K562 (cell line): ENCODE results near the gene CST8. TPM values are rescaled to one million over a fixed set of nuclear protein-coding genes. Genes with fewer than 3 reads are reported as not detected.

Source experiments
- ATAC-seq: fragments of 200-7000 bp; cut with Tn5 transposase; 3 replicates; pipeline ENCODE4 v1.9.1; 2020; ENCODE audit warnings: moderate library complexity
- BruUV-seq: library from RNA; stranded (reverse); fragments of 400-500 nt; replicated peaks from 2 replicates; lab custom pipeline; 2021; lab: Mats Ljungman, UMichigan
- CTCF ChIA-PET: fragments of 300-600 bp; formaldehyde crosslinking; extraction: SDS; loops from one replicate; lab custom pipeline; 2021; ENCODE audit warnings: low intra/inter-chr PET ratio; lab: Yijun Ruan, JAX
- POLR2A ChIA-PET: fragments of 300-600, 350-650 bp; sonication (Branson Sonifier 250); formaldehyde crosslinking; extraction: SDS; loops from one replicate; lab custom pipeline; 2021; ENCODE audit warnings: antibody characterized with exemption, inconsistent platforms; lab: Yijun Ruan, JAX
- DNase-seq, 4 experiments: peaks; one replicate each; pipeline versions ENCODE4 v3.0.0 to v3.0.0-alpha.2; 2011 to 2018; ENCODE audit warnings: low spot score in 3 of 4, mixed read lengths in 3 of 4; ENCODE audit errors: extremely low read depth in 1 of 4
- FAIRE-seq: peaks from 2 replicates; lab custom pipeline; 2011; peaks lifted over from hg19 to GRCh38; lab: Jason Lieb, UNC
- H2AFZ ChIP-seq: 2 replicates; pipeline ENCODE4 v1.6.0; 2011; ENCODE audit warnings: low read depth, low read length, control low read depth, inconsistent platforms
- H3K27ac ChIP-seq: fragments of 200-600 bp; 3 replicates; pipeline ENCODE4 v1.8.0; 2011; ENCODE audit warnings: low read depth, mild to moderate bottlenecking, control low read depth, inconsistent platforms, low read length, moderate library complexity, mixed read lengths; ENCODE audit errors: extremely low read depth
- H3K27me3 ChIP-seq, 2 experiments: fragments of 300-600 bp in 1 of 2; 2 replicates in 1 of 2; 3 replicates in 1 of 2; pipeline versions ENCODE4 v1.6.0 to v1.8.0; 2011; ENCODE audit warnings: inconsistent platforms in 2 of 2, low read length in 2 of 2, mild to moderate bottlenecking in 1 of 2, mixed read lengths in 1 of 2, moderate library complexity in 1 of 2; ENCODE audit not compliant: control insufficient read depth in 2 of 2, insufficient read depth in 2 of 2
- H3K36me3 ChIP-seq: fragments of 300-600 bp; 3 replicates; pipeline ENCODE4 v1.8.0; 2011; ENCODE audit warnings: mild to moderate bottlenecking, low read length, inconsistent platforms; ENCODE audit not compliant: control insufficient read depth, insufficient read depth
- H3K4me1 ChIP-seq, 2 experiments: fragments of 200-600 bp in 1 of 2; replicated peaks in 1 of 2; 2 replicates in 1 of 2; 3 replicates in 1 of 2; pipeline versions ENCODE4 v1.5.1 to v1.8.0; 2011; ENCODE audit warnings: inconsistent platforms in 2 of 2, low read length in 2 of 2, mild to moderate bottlenecking in 1 of 2, mixed read lengths in 1 of 2, moderate library complexity in 1 of 2; ENCODE audit not compliant: control insufficient read depth in 2 of 2, insufficient read depth in 2 of 2
- H3K4me2 ChIP-seq: 2 replicates; pipeline ENCODE4 v1.6.1; 2011; ENCODE audit warnings: low read length, control low read depth, inconsistent platforms, mixed read lengths; ENCODE audit not compliant: insufficient read depth
- H3K4me3 ChIP-seq: fragments of 200-600 bp; sonication (generic), shearing (Covaris generic); 2 replicates; pipeline ENCODE4 v1.5.1; 2016; ENCODE audit warnings: control low read depth, inconsistent platforms
- H3K79me2 ChIP-seq: fragments of 200-600 bp; 3 replicates; pipeline ENCODE4 v1.8.0; 2011; ENCODE audit warnings: low read length, inconsistent platforms; ENCODE audit not compliant: control insufficient read depth, insufficient read depth
- H3K9ac ChIP-seq, 2 experiments: 2 replicates each; pipeline versions ENCODE4 v1.6.0 to v1.6.1; 2011; ENCODE audit warnings: low read depth in 2 of 2, low read length in 2 of 2, control low read depth in 1 of 2, inconsistent platforms in 1 of 2, mild to moderate bottlenecking in 1 of 2, mixed read lengths in 1 of 2; ENCODE audit not compliant: insufficient read depth in 1 of 2
- H3K9me1 ChIP-seq: one replicate; pipeline ENCODE4 v1.6.0; 2011; ENCODE audit warnings: inconsistent platforms, mild to moderate bottlenecking, low read length, moderate library complexity; ENCODE audit not compliant: control insufficient read depth, insufficient read depth
- H3K9me3 ChIP-seq: replicated peaks from 2 replicates; pipeline ENCODE4 v1.5.1; 2011; ENCODE audit warnings: low read depth, low read length, inconsistent platforms; ENCODE audit not compliant: control insufficient read depth, insufficient read depth
- H4K20me1 ChIP-seq: replicated peaks from 2 replicates; pipeline ENCODE4 v1.6.1; 2011; ENCODE audit warnings: low read length, inconsistent platforms, mixed read lengths; ENCODE audit not compliant: control insufficient read depth, insufficient read depth
- CC2D1A ChIP-seq: fragments of 450-650 bp; IDR thresholded peaks from 2 replicates; pipeline ENCODE4 v1.6.1; 2017; ENCODE audit warnings: mild to moderate bottlenecking
- ID3 ChIP-seq, 2 experiments: fragments of 250-450 bp in 1 of 2; fragments of 450-650 bp in 1 of 2; sonication (Bioruptor Pico) in 1 of 2; IDR thresholded peaks; 2 replicates each; pipeline versions ENCODE4 v1.6.1 to v1.8.0; 2016 to 2021; ENCODE audit warnings: mild to moderate bottlenecking in 2 of 2, moderate library complexity in 2 of 2, missing compliant biosample characterization in 1 of 2, missing genetic modification characterization in 1 of 2
- ILK ChIP-seq: fragments of 450-650 bp; IDR thresholded peaks from 2 replicates; pipeline ENCODE4 v1.6.1; 2016; ENCODE audit warnings: missing genetic modification characterization, low read depth, mild to moderate bottlenecking, missing compliant biosample characterization, moderate library complexity, borderline replicate concordance
- KLF13 ChIP-seq: fragments of 450-650 bp; IDR thresholded peaks from 2 replicates; pipeline ENCODE4 v1.6.1; 2016; ENCODE audit warnings: missing genetic modification characterization, low read depth, mild to moderate bottlenecking, missing compliant biosample characterization, moderate library complexity, borderline replicate concordance
- MCM5 ChIP-seq: fragments of 450-650 bp; IDR thresholded peaks from 2 replicates; pipeline ENCODE4 v1.6.1; 2016; ENCODE audit warnings: low read depth
- MYBL2 ChIP-seq, 2 experiments: fragments of 450-650 bp in 1 of 2; sonication (generic) in 1 of 2; formaldehyde crosslinking in 1 of 2; IDR thresholded peaks; 2 replicates each; pipeline versions ENCODE4 v1.6.1 to v1.8.1; 2017 to 2022; ENCODE audit warnings: borderline replicate concordance in 1 of 2, inconsistent platforms in 1 of 2, low read depth in 1 of 2, mild to moderate bottlenecking in 1 of 2, missing genetic modification reagents in 1 of 2, moderate library complexity in 1 of 2
- NELFE ChIP-seq: IDR thresholded peaks from 2 replicates; pipeline ENCODE4 v1.6.1; 2011; ENCODE audit warnings: mild to moderate bottlenecking; ENCODE audit not compliant: insufficient read depth, insufficient read length
- SOX6 ChIP-seq: fragments of 450-650 bp; IDR thresholded peaks from 2 replicates; pipeline ENCODE4 v1.6.1; 2014; ENCODE audit warnings: mild to moderate bottlenecking
- SUPT5H ChIP-seq: fragments of 450-650 bp; IDR thresholded peaks from 2 replicates; pipeline ENCODE4 v1.6.1; 2016
- ZFPM2 ChIP-seq: fragments of 250-450 bp; sonication (Bioruptor Pico); IDR thresholded peaks from 2 replicates; pipeline ENCODE4 v1.5.1; 2022; ENCODE audit warnings: mild to moderate bottlenecking
- WGBS: fragments of 100-300 bp; shearing (Covaris generic); methylation state at CpG from one replicate; pipeline ENCODE4 v1.1.6; 2016; ENCODE audit warnings: low coverage, mixed read lengths; ENCODE audit not compliant: insufficient coverage; ENCODE audit errors: missing lambda C conversion rate; 5-methylcytosine and 5-hydroxymethylcytosine counted together
- in situ Hi-C: fragments of 300-500 bp; cut with MboI; formaldehyde crosslinking; loops from 4 replicates; pipeline ENCODE4 v1.15.0; 2018; ENCODE audit warnings: inconsistent platforms, mixed read lengths
- intact Hi-C: fragments of 100-400 bp; cut with micrococcal nuclease; formaldehyde crosslinking; loops from 2 replicates; pipeline ENCODE4 v1.14.2; 2022
- polyA plus RNA-seq, 8 experiments: library from polyadenylated mRNA; depleted of rRNA in 4 of 8; stranded (reverse) in 5 of 8; unstranded in 3 of 8; fragments of >200 nt; fragmentation: Nextera tagmentation in 2 of 8; fragmentation: Illumina TruSeq in 1 of 8; extraction: Ambion mirVana in 2 of 8; extraction: Trizol in 1 of 8; gene quantifications; 2 replicates each; pipeline versions ENCODE4 v1.2.1 to v1.2.3, GENCODE V29; 2011 to 2014; ENCODE audit warnings: inconsistent platforms in 1 of 8, missing spikeins in 1 of 8
- total RNA-seq, 7 experiments: library from RNA; depleted of rRNA in 6 of 7; stranded (reverse); fragments of >200 nt in 6 of 7; fragmentation: Illumina TruSeq in 2 of 7; extraction: Trizol in 2 of 7; gene quantifications; 2 replicates each; pipeline versions ENCODE4 v1.2.1 to v1.2.3, GENCODE V29; 2011 to 2021; ENCODE audit warnings: low replicate concordance in 1 of 7
- TF ChIP-seq, protein P1 (sequence below), 2 experiments: fragments of 450-650 bp; IDR thresholded peaks; 2 replicates each; pipeline ENCODE4 v1.6.1; 2016

The CST8 gene
- total and polyA plus RNA-seq, 9 of the 15 experiments (the other 6 are each of a cell fraction or from before 2014, with no cell fraction given) = not detected

DNA sequence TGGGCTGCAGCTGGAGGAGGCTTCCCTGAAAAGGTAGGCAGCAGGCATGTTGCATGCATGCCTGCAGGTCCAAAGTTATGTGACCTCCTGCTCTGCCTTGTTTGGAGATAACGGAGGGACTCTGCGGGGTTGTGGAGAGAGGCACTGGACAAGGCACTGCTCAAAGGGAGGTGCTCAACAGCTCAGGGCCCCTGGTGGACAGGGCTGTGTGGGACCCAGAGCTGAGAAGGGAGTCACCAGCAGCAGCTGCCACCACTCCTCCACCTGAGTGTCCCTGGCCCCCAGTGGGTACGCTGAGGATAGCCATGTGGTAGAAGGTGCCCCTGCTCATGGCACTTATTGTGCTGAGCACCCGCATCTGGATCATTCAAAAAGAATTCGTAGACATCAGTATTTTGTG lies 15.5 kb upstream of the CST8 start:
- Histone ChIP-seq H3K9ac (no peak overlapping the region), H3K27me3 (peaks cover 0 to 10% of the 10 kb centered on the region in 2 experiments; a peak in 2 of 5 replicates), H3K79me2 (no peaks in the 10 kb centered on the region), H3K4me2 (no peak overlapping the region), H3K9me3 (no peaks in the 10 kb centered on the region), H3K27ac (no peak overlapping the region), H4K20me1 (no peaks in the 10 kb centered on the region), H2AFZ (no peak overlapping the region), H3K36me3 (no peaks in the 10 kb centered on the region), H3K9me1 (no peaks in the 10 kb centered on the region), H3K4me1 (no peaks in the 10 kb centered on the region), H3K4me3 (no peak overlapping the region)
- no TSS peak for BruUV-seq
- no peak for DNase-seq
- WGBS = 0% methylated on average over 4 of the region's 5 CpGs
- FAIRE-seq = no peak
- ChIA-PET POLR2A (no interaction called here), CTCF (no interaction called here)
- in situ Hi-C loops = no loop called here
- intact Hi-C loops = no loop called here
- ATAC-seq = 0 out of 3 replicates have a peak, but pooled peaks have one; percentile 35
- TF ChIP-seq ID3 (CRISPR knock-in tag; IDR thresholded peaks at IDR 0.05) (no peak), ID3 (tag; IDR thresholded peaks at IDR 0.05) (no peak), SOX6 (no peak), KLF13 (no peak), ZFPM2 (CRISPR knock-in tag) (no peak), CC2D1A (no peak), NELFE (no peak), ILK (tag) (no peak), MYBL2 (IDR thresholded peaks at IDR 0.05; ENCODE audit: low read depth) (no peak), MYBL2 (CRISPR knock-in tag; IDR thresholded peaks at IDR 0.05; ENCODE audit: borderline replicate concordance) (no peak), MCM5 (no peak), SUPT5H (no peak)
- TF ChIP-seq, protein P1, sequence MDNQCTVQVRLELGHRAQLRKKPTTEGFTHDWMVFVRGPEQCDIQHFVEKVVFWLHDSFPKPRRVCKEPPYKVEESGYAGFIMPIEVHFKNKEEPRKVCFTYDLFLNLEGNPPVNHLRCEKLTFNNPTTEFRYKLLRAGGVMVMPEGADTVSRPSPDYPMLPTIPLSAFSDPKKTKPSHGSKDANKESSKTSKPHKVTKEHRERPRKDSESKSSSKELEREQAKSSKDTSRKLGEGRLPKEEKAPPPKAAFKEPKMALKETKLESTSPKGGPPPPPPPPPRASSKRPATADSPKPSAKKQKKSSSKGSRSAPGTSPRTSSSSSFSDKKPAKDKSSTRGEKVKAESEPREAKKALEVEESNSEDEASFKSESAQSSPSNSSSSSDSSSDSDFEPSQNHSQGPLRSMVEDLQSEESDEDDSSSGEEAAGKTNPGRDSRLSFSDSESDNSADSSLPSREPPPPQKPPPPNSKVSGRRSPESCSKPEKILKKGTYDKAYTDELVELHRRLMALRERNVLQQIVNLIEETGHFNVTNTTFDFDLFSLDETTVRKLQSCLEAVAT (IDR thresholded peaks at IDR 0.05) = no peak
- TF ChIP-seq, all 486 proteins: peak for 0
